HepG2 (cell line): ENCODE measurements around the gene SPACA9. TPM values are rescaled to one million over a fixed set of nuclear protein-coding genes. Genes with fewer than 3 reads are reported as not detected.

Experiments used
- ATAC-seq: fragments of 200-7000 bp; cut with Tn5 transposase; 3 replicates; pipeline ENCODE4 v1.9.1; 2020; ENCODE audit warnings: mild to moderate bottlenecking, moderate library complexity
- BruUV-seq: library from RNA; stranded (reverse); fragments of 400-500 nt; replicated peaks from 2 replicates; lab custom pipeline; 2021; lab: Mats Ljungman, UMichigan
- CTCF ChIA-PET: fragments of 300-600 bp; formaldehyde crosslinking; extraction: SDS; loops from one replicate; lab custom pipeline; 2021; ENCODE audit warnings: low total read pairs, inconsistent platforms, low intra/inter-chr PET ratio; lab: Yijun Ruan, JAX
- POLR2A ChIA-PET: fragments of 350-600 bp; sonication (Branson Sonifier 250); formaldehyde crosslinking; loops from one replicate; lab custom pipeline; 2020; ENCODE audit warnings: antibody characterized with exemption, inconsistent platforms; lab: Yijun Ruan, JAX
- DNase-seq: peaks from one replicate; pipeline ENCODE4 v3.0.0-alpha.2; 2015; ENCODE audit warnings: low spot score
- FAIRE-seq: peaks from 3 replicates; lab custom pipeline; 2011; peaks lifted over from hg19 to GRCh38; lab: Jason Lieb, UNC
- H2AFZ ChIP-seq: one replicate; pipeline ENCODE4 v1.6.1; 2011; ENCODE audit warnings: low read length, inconsistent platforms
- H3K27ac ChIP-seq: fragments of 300-600 bp; 3 replicates; pipeline ENCODE4 v1.8.0; 2011; ENCODE audit warnings: mixed run types, mild to moderate bottlenecking, mixed read lengths, low read length, inconsistent platforms; ENCODE audit not compliant: insufficient read depth; ENCODE audit errors: extremely low read length
- H3K27me3 ChIP-seq, 2 experiments: fragments of 200-600 bp in 1 of 2; 2 replicates in 1 of 2; 3 replicates in 1 of 2; pipeline versions ENCODE4 v1.6.0 to v1.8.0; 2011; ENCODE audit warnings: low read length in 2 of 2, mild to moderate bottlenecking in 2 of 2, moderate library complexity in 2 of 2, inconsistent platforms in 1 of 2; ENCODE audit not compliant: insufficient read depth in 2 of 2, control insufficient read depth in 1 of 2
- H3K36me3 ChIP-seq, 2 experiments: fragments of 200-600 bp in 1 of 2; replicated peaks in 1 of 2; 2 replicates in 1 of 2; 3 replicates in 1 of 2; pipeline versions ENCODE4 v1.5.1 to v1.8.0; 2011; ENCODE audit warnings: low read length in 2 of 2, inconsistent platforms in 1 of 2; ENCODE audit not compliant: insufficient read depth in 2 of 2, control insufficient read depth in 1 of 2
- H3K4me1 ChIP-seq: 2 replicates; pipeline ENCODE4 v1.5.1; 2012; ENCODE audit warnings: low read length, inconsistent platforms; ENCODE audit not compliant: insufficient read depth
- H3K4me2 ChIP-seq: 2 replicates; pipeline ENCODE4 v1.6.0; 2011; ENCODE audit warnings: low read depth, low read length, inconsistent platforms
- H3K4me3 ChIP-seq, 3 experiments: fragments of 200-600 bp in 1 of 3; sonication (generic), shearing (Covaris generic) in 1 of 3; replicated peaks in 1 of 3; 2 replicates each; pipeline ENCODE4 v1.5.1; 2011 to 2016; ENCODE audit warnings: low read length in 3 of 3, inconsistent platforms in 2 of 3, low read depth in 2 of 3, mild to moderate bottlenecking in 2 of 3, control low read depth in 1 of 3, mixed read lengths in 1 of 3; ENCODE audit not compliant: insufficient read depth in 1 of 3
- H3K79me2 ChIP-seq: one replicate; pipeline ENCODE4 v1.6.1; 2011; ENCODE audit warnings: low read length, inconsistent platforms; ENCODE audit not compliant: insufficient read depth
- H3K9ac ChIP-seq: 2 replicates; pipeline ENCODE4 v1.6.0; 2011; ENCODE audit warnings: mild to moderate bottlenecking, low read depth, low read length, inconsistent platforms; ENCODE audit not compliant: insufficient read depth
- H3K9me3 ChIP-seq: 2 replicates; pipeline ENCODE4 v1.5.1; 2012; ENCODE audit warnings: mild to moderate bottlenecking, low read length
- H4K20me1 ChIP-seq: 2 replicates; pipeline ENCODE4 v1.6.0; 2011; ENCODE audit warnings: inconsistent platforms, mild to moderate bottlenecking, low read length, moderate library complexity; ENCODE audit not compliant: insufficient read depth
- ATM ChIP-seq: fragments of 450-650 bp; IDR thresholded peaks from 2 replicates; pipeline ENCODE4 v1.7.1; 2017; ENCODE audit warnings: mild to moderate bottlenecking, borderline replicate concordance
- FOSL1 ChIP-seq: sonication (generic); formaldehyde crosslinking; IDR thresholded peaks from 2 replicates; pipeline ENCODE4 v1.9.0; 2021; ENCODE audit warnings: missing genetic modification reagents, borderline replicate concordance
- FOXM1 ChIP-seq: sonication (generic); formaldehyde crosslinking; IDR thresholded peaks from 2 replicates; pipeline ENCODE4 v1.5.0; 2020; ENCODE audit warnings: missing genetic modification reagents
- JUND ChIP-seq: sonication (generic); formaldehyde crosslinking; IDR thresholded peaks from 2 replicates; pipeline ENCODE4 v1.8.0; 2022; ENCODE audit warnings: mild to moderate bottlenecking, missing genetic modification reagents
- SSRP1 ChIP-seq: IDR thresholded peaks from 2 replicates; pipeline ENCODE4 v1.6.1; 2016; ENCODE audit warnings: control low read depth
- ZFP41 ChIP-seq: sonication (generic); formaldehyde crosslinking; IDR thresholded peaks from 2 replicates; pipeline ENCODE4 v1.4.0; 2020; ENCODE audit warnings: mild to moderate bottlenecking, missing genetic modification reagents, borderline replicate concordance
- ZNF674 ChIP-seq: sonication (generic); formaldehyde crosslinking; IDR thresholded peaks from 2 replicates; pipeline ENCODE4 v1.5.0; 2020; ENCODE audit warnings: low read depth, mild to moderate bottlenecking, missing genetic modification reagents
- WGBS: methylation state at CpG from one replicate; pipeline ENCODE4 v1.1.6; 2017; ENCODE audit warnings: low lambda C conversion rate; 5-methylcytosine and 5-hydroxymethylcytosine counted together
- in situ Hi-C: cut with HindIII; loops from 2 replicates; pipeline ENCODE4 v1.10.0; 2017; ENCODE audit warnings: low pct_unique_long_range_greater_than_20kb; ENCODE audit not compliant: extremely low pct_ligation_motif_present
- intact Hi-C: fragments of 100-400 bp; cut with micrococcal nuclease; formaldehyde crosslinking; loops from one replicate; pipeline ENCODE4 v1.10.0; 2022; ENCODE audit not compliant: unreplicated experiment
- polyA plus RNA-seq, 8 experiments: library from polyadenylated mRNA; depleted of rRNA in 3 of 8; stranded (reverse) in 7 of 8; unstranded in 1 of 8; fragments of >200 nt; fragmentation: Illumina TruSeq in 4 of 8; extraction: Trizol in 4 of 8; gene quantifications; 2 replicates each; pipeline versions ENCODE4 v1.2.1 to v1.2.3, GENCODE V29; 2011 to 2016; ENCODE audit warnings: low read depth in 4 of 8, missing spikeins in 1 of 8, mixed read lengths in 1 of 8; ENCODE audit not compliant: insufficient read depth in 1 of 8
- total RNA-seq, 5 experiments: library from RNA; depleted of rRNA; stranded (reverse); fragments of >200 nt; fragmentation: Illumina TruSeq; extraction: Trizol; gene quantifications; 2 replicates each; pipeline ENCODE4 v1.2.3, GENCODE V29; 2016; ENCODE audit warnings: low read depth in 1 of 5
- TF ChIP-seq, protein P1 (sequence below): sonication (generic); formaldehyde crosslinking; IDR thresholded peaks from 2 replicates; pipeline ENCODE4 v1.5.0; 2020; ENCODE audit warnings: missing genetic modification reagents, mild to moderate bottlenecking, borderline replicate concordance
- TF ChIP-seq, protein P2 (sequence below): sonication (generic); formaldehyde crosslinking; IDR thresholded peaks from 2 replicates; pipeline ENCODE4 v1.4.0; 2020; ENCODE audit warnings: low read depth, mild to moderate bottlenecking, missing genetic modification reagents
- TF ChIP-seq, protein P3 (sequence below): sonication (generic); formaldehyde crosslinking; IDR thresholded peaks from 2 replicates; pipeline ENCODE4 v1.5.1; 2020; ENCODE audit warnings: mild to moderate bottlenecking, missing genetic modification reagents, moderate library complexity

SPACA9 gene
- total and polyA plus RNA-seq, 2 of the 13 experiments (the other 11 are each of a cell fraction or from before 2014, with no cell fraction given): 0.15 to 0.38 TPM

GRCh38 chr9:132854832-132855231 is 23.9 kb upstream of the SPACA9 start:
- H3K79me2 ChIP-seq: no peaks in the 10 kb centered on the region
- H3K27ac ChIP-seq: no peak overlapping the region
- intact Hi-C loops: no loop called here
- no peak overlapping the region for H3K4me2 ChIP-seq
- ATAC-seq (no peak), DNase-seq (no peak), FAIRE-seq (no peak)
- peaks cover 0 to 7% of the 10 kb centered on the region in 2 experiments; a peak in 1 of 5 replicates for H3K27me3 ChIP-seq
- H3K36me3 ChIP-seq: no peaks in the 10 kb centered on the region
- H2AFZ ChIP-seq: no peak overlapping the region
- in situ Hi-C loops: no loop called here
- TF ChIP-seq ZNF674 (CRISPR knock-in tag): no peak
- no peak for TF ChIP-seq FOXM1 (CRISPR knock-in tag)
- TF ChIP-seq ATM: no peak
- no peak for TF ChIP-seq FOSL1 (CRISPR knock-in tag)
- TF ChIP-seq, protein P1, sequence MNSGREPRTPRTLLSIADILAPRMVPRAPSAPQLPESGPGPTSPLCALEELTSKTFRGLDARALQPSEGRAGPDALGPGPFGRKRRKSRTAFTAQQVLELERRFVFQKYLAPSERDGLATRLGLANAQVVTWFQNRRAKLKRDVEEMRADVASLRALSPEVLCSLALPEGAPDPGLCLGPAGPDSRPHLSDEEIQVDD (CRISPR knock-in tag): no peak
- TF ChIP-seq ZFP41 (CRISPR knock-in tag): no peak
- TF ChIP-seq, protein P2, sequence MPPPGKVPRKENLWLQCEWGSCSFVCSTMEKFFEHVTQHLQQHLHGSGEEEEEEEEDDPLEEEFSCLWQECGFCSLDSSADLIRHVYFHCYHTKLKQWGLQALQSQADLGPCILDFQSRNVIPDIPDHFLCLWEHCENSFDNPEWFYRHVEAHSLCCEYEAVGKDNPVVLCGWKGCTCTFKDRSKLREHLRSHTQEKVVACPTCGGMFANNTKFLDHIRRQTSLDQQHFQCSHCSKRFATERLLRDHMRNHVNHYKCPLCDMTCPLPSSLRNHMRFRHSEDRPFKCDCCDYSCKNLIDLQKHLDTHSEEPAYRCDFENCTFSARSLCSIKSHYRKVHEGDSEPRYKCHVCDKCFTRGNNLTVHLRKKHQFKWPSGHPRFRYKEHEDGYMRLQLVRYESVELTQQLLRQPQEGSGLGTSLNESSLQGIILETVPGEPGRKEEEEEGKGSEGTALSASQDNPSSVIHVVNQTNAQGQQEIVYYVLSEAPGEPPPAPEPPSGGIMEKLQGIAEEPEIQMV (CRISPR knock-in tag): no peak
- TF ChIP-seq, protein P3, sequence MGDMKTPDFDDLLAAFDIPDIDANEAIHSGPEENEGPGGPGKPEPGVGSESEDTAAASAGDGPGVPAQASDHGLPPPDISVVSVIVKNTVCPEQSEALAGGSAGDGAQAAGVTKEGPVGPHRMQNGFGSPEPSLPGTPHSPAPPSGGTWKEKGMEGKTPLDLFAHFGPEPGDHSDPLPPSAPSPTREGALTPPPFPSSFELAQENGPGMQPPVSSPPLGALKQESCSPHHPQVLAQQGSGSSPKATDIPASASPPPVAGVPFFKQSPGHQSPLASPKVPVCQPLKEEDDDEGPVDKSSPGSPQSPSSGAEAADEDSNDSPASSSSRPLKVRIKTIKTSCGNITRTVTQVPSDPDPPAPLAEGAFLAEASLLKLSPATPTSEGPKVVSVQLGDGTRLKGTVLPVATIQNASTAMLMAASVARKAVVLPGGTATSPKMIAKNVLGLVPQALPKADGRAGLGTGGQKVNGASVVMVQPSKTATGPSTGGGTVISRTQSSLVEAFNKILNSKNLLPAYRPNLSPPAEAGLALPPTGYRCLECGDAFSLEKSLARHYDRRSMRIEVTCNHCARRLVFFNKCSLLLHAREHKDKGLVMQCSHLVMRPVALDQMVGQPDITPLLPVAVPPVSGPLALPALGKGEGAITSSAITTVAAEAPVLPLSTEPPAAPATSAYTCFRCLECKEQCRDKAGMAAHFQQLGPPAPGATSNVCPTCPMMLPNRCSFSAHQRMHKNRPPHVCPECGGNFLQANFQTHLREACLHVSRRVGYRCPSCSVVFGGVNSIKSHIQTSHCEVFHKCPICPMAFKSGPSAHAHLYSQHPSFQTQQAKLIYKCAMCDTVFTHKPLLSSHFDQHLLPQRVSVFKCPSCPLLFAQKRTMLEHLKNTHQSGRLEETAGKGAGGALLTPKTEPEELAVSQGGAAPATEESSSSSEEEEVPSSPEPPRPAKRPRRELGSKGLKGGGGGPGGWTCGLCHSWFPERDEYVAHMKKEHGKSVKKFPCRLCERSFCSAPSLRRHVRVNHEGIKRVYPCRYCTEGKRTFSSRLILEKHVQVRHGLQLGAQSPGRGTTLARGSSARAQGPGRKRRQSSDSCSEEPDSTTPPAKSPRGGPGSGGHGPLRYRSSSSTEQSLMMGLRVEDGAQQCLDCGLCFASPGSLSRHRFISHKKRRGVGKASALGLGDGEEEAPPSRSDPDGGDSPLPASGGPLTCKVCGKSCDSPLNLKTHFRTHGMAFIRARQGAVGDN: no peak
- no peak for TF ChIP-seq JUND (CRISPR knock-in tag)
- no peak for TF ChIP-seq SSRP1 (CRISPR knock-in tag)
- no peaks in the 10 kb centered on the region for H3K9me3 ChIP-seq
- POLR2A ChIA-PET: no interaction called here
- H3K4me3 ChIP-seq: no peak overlapping the region
- H3K4me1 ChIP-seq: peaks cover 13% of the 10 kb centered on the region
- 59% methylated on average over 10 of the region's 10 CpGs for WGBS
- CTCF ChIA-PET: no interaction called here
- no TSS peak for BruUV-seq
- no peak overlapping the region for H3K9ac ChIP-seq
- no peaks in the 10 kb centered on the region for H4K20me1 ChIP-seq
